ENCODE measurements around the gene PARP12. TPM values are rescaled to one million over a fixed set of nuclear protein-coding genes. Genes with fewer than 3 reads are reported as not detected.
A peak's percentile ranks its signal among the peaks of the same experiment; 100 is the strongest.

PARP12 gene
- total and polyA plus RNA-seq, 9 of the 15 experiments (the other 6 are each of a cell fraction or from before 2014, with no cell fraction given) = 4.6 to 40.4 (median 23.5) TPM

GRCh38 chr7:140062528-140063299 lies at the start of gene PARP12 (continued):
- TF ChIP-seq HMBOX1 (IDR thresholded peaks at IDR 0.05) (no peak), ESRRA (IDR thresholded peaks at IDR 0.05; ENCODE audit: borderline replicate concordance, low read depth) (peak; percentile 69), SP2 (IDR thresholded peaks at IDR 0.05; ENCODE audit: extremely low read depth, low read depth, low read length, poor library complexity, severe bottlenecking) (no peak), RFX7 (CRISPR knock-in tag; IDR thresholded peaks at IDR 0.05) (no peak), ZNF830 (CRISPR knock-in tag; IDR thresholded peaks at IDR 0.05) (no peak), ZNF408 (CRISPR knock-in tag; IDR thresholded peaks at IDR 0.05; ENCODE audit: low read depth) (no peak), TOE1 (IDR thresholded peaks at IDR 0.05; ENCODE audit: borderline replicate concordance) (peak; percentile 76; the same call in 1 of the 2 replicates), TOE1 (CRISPR knock-in tag; IDR thresholded peaks at IDR 0.05; ENCODE audit: borderline replicate concordance, low read depth) (0 out of 2 replicates have a peak, but pooled peaks have one; percentile 77), NEUROD1 (IDR thresholded peaks at IDR 0.05; ENCODE audit: borderline replicate concordance, low read depth, low read length, partially characterized antibody) (no peak), NFIX (CRISPR knock-in tag; IDR thresholded peaks at IDR 0.05; ENCODE audit: low read depth) (no peak), FOXA1 (IDR thresholded peaks at IDR 0.05; ENCODE audit: borderline replicate concordance) (no peak), TCF15 (CRISPR knock-in tag; IDR thresholded peaks at IDR 0.05) (no peak), CREB3 (tag; conservative IDR thresholded peaks at IDR 0.05; ENCODE audit: low read depth) (peak; percentile 61; the same call in 1 of the 2 replicates), CHCHD3 (CRISPR knock-in tag; IDR thresholded peaks at IDR 0.05) (no peak), KLF6 (CRISPR knock-in tag; IDR thresholded peaks at IDR 0.05; ENCODE audit: borderline replicate concordance) (peak; percentile 49; the same call in 1 of the 2 replicates), DNMT1 (IDR thresholded peaks at IDR 0.05) (no peak), HNRNPL (IDR thresholded peaks at IDR 0.05; ENCODE audit: low read depth, low read length) (peak; percentile 58; the same call in 1 of the 2 replicates), TEAD4 (IDR thresholded peaks at IDR 0.05; ENCODE audit: low read length) (peak; percentile 27; the same call in 1 of the 2 replicates), TEAD4 (CRISPR knock-in tag; IDR thresholded peaks at IDR 0.05; ENCODE audit: borderline replicate concordance) (no peak; the same call in 1 of the 2 replicates), ZNF592 (IDR thresholded peaks at IDR 0.05) (peak; percentile 92), CHD4 (IDR thresholded peaks at IDR 0.05; ENCODE audit: insufficient read depth, insufficient replicate concordance, low read depth, low read length, poor library complexity, severe bottlenecking) (no peak)

Data from K562 (cell line).